Adrenal gland (tissue), 12 donors: ENCODE measurements around the gene CSKMT. TPM values are rescaled to one million over a fixed set of nuclear protein-coding genes. Genes with fewer than 3 reads are reported as not detected.

Experiments
- DNase-seq, 7 donors: peaks; one replicate each; pipeline ENCODE4 v3.0.0-alpha.2; 2019 to 2020
- H3K27ac ChIP-seq, 5 donors: fragments of 200-600 bp; sonication (generic) in 4 of 5; 1 replicate in 3 of 5; 2 replicates in 2 of 5; pipeline versions ENCODE4 v1.5.1 to v1.8.0; 2016 to 2020; ENCODE audit warnings: mild to moderate bottlenecking in 1 of 5
- H3K27me3 ChIP-seq: fragments of 200-600 bp; 2 replicates; pipeline ENCODE4 v1.8.0; 2021
- H3K36me3 ChIP-seq, 2 donors: fragments of 200-600 bp; replicated peaks in 1 of 2; 1 replicate in 1 of 2; 2 replicates in 1 of 2; pipeline versions ENCODE4 v1.5.1 to v1.8.0; 2018 to 2022
- H3K4me1 ChIP-seq, 2 donors: fragments of 200-600 bp; replicated peaks in 1 of 2; 1 replicate in 1 of 2; 2 replicates in 1 of 2; pipeline versions ENCODE4 v1.5.1 to v1.8.0; 2018 to 2021
- H3K4me3 ChIP-seq, 4 donors: fragments of 200-600 bp; sonication (generic) in 3 of 4; one replicate each; pipeline ENCODE4 v1.5.1; 2016 to 2018
- H3K9me3 ChIP-seq, 3 donors: fragments of 200-600 bp; sonication (generic) in 1 of 3; replicated peaks in 1 of 3; 1 replicate in 2 of 3; 2 replicates in 1 of 3; pipeline versions ENCODE4 v1.5.1 to v1.8.0; 2016 to 2021
- CTCF ChIP-seq, 6 experiments: fragments of 450-650 bp in 4 of 6; fragments of 200-600 bp in 2 of 6; sonication (generic) in 1 of 6; IDR thresholded peaks; 1 replicate in 5 of 6; 2 replicates in 1 of 6; pipeline versions ENCODE4 v1.5.1 to v1.8.0; 2016 to 2021; ENCODE audit warnings: antibody characterized with exemption in 6 of 6, mild to moderate bottlenecking in 2 of 6, moderate library complexity in 1 of 6
- POLR2A ChIP-seq, 2 donors: fragments of 450-650 bp; IDR thresholded peaks; one replicate each; pipeline ENCODE4 v1.6.1; 2017; ENCODE audit warnings: antibody characterized with exemption in 2 of 2, mild to moderate bottlenecking in 2 of 2, moderate library complexity in 1 of 2
- WGBS, 4 donors: extraction: QIAGEN DNeasy Blood & Tissue Kit in 2 of 4; methylation state at CpG; one replicate each; pipeline versions ENCODE4 v1.1.5 to v1.1.7; 2013 to 2017; 5-methylcytosine and 5-hydroxymethylcytosine counted together
- intact Hi-C, 2 donors: fragments of 100-400 bp; cut with DNase I; formaldehyde crosslinking; loops; one replicate each; pipeline versions ENCODE4 v1.14.1 to v1.15.0; 2022 to 2023
- polyA plus RNA-seq, 3 donors: library from polyadenylated mRNA; stranded (reverse); fragments of 200-250 nt in 2 of 3; fragments of 350-450 nt in 1 of 3; fragmentation: Illumina TruSeq in 1 of 3; extraction: RNeasy Lipid Tissue Mini Kit (QIAGEN cat#74804) in 1 of 3; gene quantifications; one replicate each; pipeline ENCODE4 v1.2.3, GENCODE V29; 2013 to 2014
- total RNA-seq, 9 donors: library from RNA; depleted of rRNA in 4 of 9; stranded (reverse); fragments of >200 nt in 4 of 9; fragments of 120-200 nt in 1 of 9; fragmentation: NEBNext Ultra II Directional in 1 of 9; extraction: Animal tissue kit (Norgen Biotek cat#: 25700) in 1 of 9; gene quantifications; one replicate each; pipeline versions ENCODE4 v1.1.0 to v1.2.4, GENCODE V29; 2013 to 2023
- donor health status: healthy with polysubstance abuse.
- donor health status: Bipolar disorder and iron deficiency.
- donor health status: DM: yes; HTN: yes; CAD: no.
- donor health status: DM: no; HTN: no; CAD: no.
- donor health status: DM: no; HTN: no; CAD: no.
- donor health status: DM: yes; HTN: yes; CAD: no.

Gene CSKMT
- total and polyA plus RNA-seq, 12 donors, result 1.9 to 37.2 (median 8.7) TPM; not detected in 1

DNA sequence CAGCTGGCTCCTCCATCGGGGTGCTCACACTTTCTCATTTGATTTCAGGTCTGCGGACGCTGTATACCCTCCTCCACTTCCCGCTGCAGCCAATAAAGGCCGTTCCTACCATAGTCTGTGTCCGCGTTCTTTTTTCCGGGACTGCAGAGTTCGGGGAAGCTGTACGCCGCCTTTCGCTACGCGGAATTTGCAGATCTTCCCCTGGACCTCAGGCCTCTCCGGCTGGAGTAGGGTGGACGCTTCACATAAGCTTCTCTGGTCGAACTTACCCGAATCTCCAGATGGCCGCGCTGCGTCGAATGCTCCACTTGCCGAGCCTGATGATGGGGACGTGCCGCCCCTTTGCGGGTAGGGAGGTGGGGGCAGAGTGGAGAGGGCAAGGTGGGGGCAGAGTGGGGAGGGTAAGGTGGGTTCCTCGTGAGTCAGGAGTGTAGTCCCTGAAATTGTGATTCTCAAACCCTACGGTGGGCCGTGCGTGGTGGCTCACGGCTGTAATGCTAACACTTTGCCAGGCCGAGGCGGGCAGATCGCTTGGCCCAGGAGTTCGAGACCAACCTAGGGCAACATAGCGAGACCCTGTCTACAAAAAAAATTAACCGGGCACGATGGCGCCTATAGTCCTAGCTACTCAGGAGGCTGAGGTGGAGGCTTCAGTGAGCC lies 617 bp downstream of the CSKMT start:
- H3K27ac ChIP-seq, result peak overlapping the region; percentile 85 to 97 (median 91)
- no peaks in the 10 kb centered on the region for H3K27me3 ChIP-seq
- intact Hi-C loops, result no loop called here
- TF ChIP-seq POLR2A (IDR thresholded peaks at IDR 0.05), result no peak
- no peak for TF ChIP-seq CTCF (IDR thresholded peaks at IDR 0.05)
- H3K4me3 ChIP-seq, result peak overlapping the region; percentile 52 to 98 (median 63)
- DNase-seq, result peak; percentile 53 to 82 (median 70)
- WGBS, 4 donors, result 4 to 9% (median 7%) methylated on average over 23 to 39 of the region's 39 CpGs
- no peaks in the 10 kb centered on the region for H3K9me3 ChIP-seq
- peaks cover 0 to 11% of the 10 kb centered on the region in 2 donors for H3K36me3 ChIP-seq
- H3K4me1 ChIP-seq, result peaks cover 20 to 46% of the 10 kb centered on the region in 2 donors

- peak overlapping the region in 2 of 4 donors; percentile 59 to 98 for H3K4me3 ChIP-seq
- peak overlapping the region; percentile 85 to 97 (median 91) for H3K27ac ChIP-seq
- peaks cover 0 to 11% of the 10 kb centered on the region in 2 donors for H3K36me3 ChIP-seq
- intact Hi-C loops, result no loop called here
- no peak for TF ChIP-seq CTCF (IDR thresholded peaks at IDR 0.05)
- no peak for TF ChIP-seq POLR2A (IDR thresholded peaks at IDR 0.05)
- 40 to 71% (median 60%) methylated on average over 4 to 16 of the region's 16 CpGs for WGBS, 4 donors
- H3K9me3 ChIP-seq, result no peaks in the 10 kb centered on the region
- H3K27me3 ChIP-seq, result no peaks in the 10 kb centered on the region
- no peak for DNase-seq
- peaks cover 23 to 50% of the 10 kb centered on the region in 2 donors for H3K4me1 ChIP-seq
These were observed 1.3 kb downstream of the CSKMT start for GRCh38 chr11:62666259-62666926.

GRCh38 chr11:62667460-62667859 lies 2.3 kb downstream of the CSKMT start:
- intact Hi-C loops, result no loop called here
- 76 to 92% (median 84%) methylated on average over 2 of the region's 2 CpGs for WGBS, 4 donors
- DNase-seq, result no peak
- Histone ChIP-seq H3K36me3 (peaks cover 0 to 7% of the 10 kb centered on the region in 2 donors), H3K4me3 (no peak overlapping the region), H3K9me3 (no peaks in the 10 kb centered on the region), H3K4me1 (peaks cover 24 to 53% of the 10 kb centered on the region in 2 donors), H3K27me3 (no peaks in the 10 kb centered on the region), H3K27ac (no peak overlapping the region)
- TF ChIP-seq CTCF (IDR thresholded peaks at IDR 0.05) (no peak), POLR2A (IDR thresholded peaks at IDR 0.05) (no peak)

- peaks cover 29 to 57% of the 10 kb centered on the region in 2 donors for H3K4me1 ChIP-seq
- 37 to 58% (median 48%) methylated on average over 3 to 4 of the region's 4 CpGs for WGBS, 4 donors
- TF ChIP-seq POLR2A (IDR thresholded peaks at IDR 0.05) (peak in 1 of 2 donors; percentile 51), CTCF (IDR thresholded peaks at IDR 0.05) (no peak)
- H3K9me3 ChIP-seq, result no peaks in the 10 kb centered on the region
- peak overlapping the region in 3 of 5 donors; percentile 41 to 92 (median 72) for H3K27ac ChIP-seq
- H3K36me3 ChIP-seq, result no peaks in the 10 kb centered on the region
- intact Hi-C loops, result no loop called here
- no peak overlapping the region for H3K4me3 ChIP-seq
- H3K27me3 ChIP-seq, result no peaks in the 10 kb centered on the region
- peak; percentile 81 to 94 (median 90) for DNase-seq
These were observed 4.5 kb downstream of the CSKMT start for GRCh38 chr11:62669420-62670161.
